ENCODE results near the gene ALG5. TPM values are rescaled to one million over a fixed set of nuclear protein-coding genes. Genes with fewer than 3 reads are reported as not detected.

Gene ALG5
- total and polyA plus RNA-seq, 2 of the 4 experiments (the other 2 are of a cell fraction), result 19.4 to 21.9 TPM

- Histone ChIP-seq H2BK120ac (ENCODE audit: low read depth, low read length) (peak overlapping the region; percentile 27; the same call in 1 of the 2 replicates), H3K14ac (replicated peaks; ENCODE audit: low read depth, low read length) (peak overlapping the region; percentile 73; the same call in 1 of the 2 replicates)
- CTCF ChIA-PET, result interaction anchor here (1.1 to 1.2 kb wide), 2 partner anchors 15 to 109 kb away, joined by 3 to 5 read pairs; no protein-coding TSS in a partner anchor
Measured at GRCh38 chr13:36966404-36966803, 32.7 kb downstream of the ALG5 start.

More at GRCh38 chr13:36966404-36966803, 32.7 kb downstream of the ALG5 start:
- TF ChIP-seq CHD1 (IDR thresholded peaks at IDR 0.05; ENCODE audit: low read depth, low read length), result no peak
- no peak for TF ChIP-seq POLR2A (IDR thresholded peaks at IDR 0.05; ENCODE audit: low read depth, low read length)
- no peak for TF ChIP-seq USF2 (IDR thresholded peaks at IDR 0.05; ENCODE audit: low read depth, low read length)
- TF ChIP-seq MAZ (IDR thresholded peaks at IDR 0.05; ENCODE audit: borderline replicate concordance, low read depth, low read length), result no peak
- no peak for TF ChIP-seq SMC3 (IDR thresholded peaks at IDR 0.05; ENCODE audit: low read depth, low read length)
- TF ChIP-seq MAFK (IDR thresholded peaks at IDR 0.05; ENCODE audit: low read depth, low read length), result no peak
- TF ChIP-seq MXI1 (IDR thresholded peaks at IDR 0.05; ENCODE audit: borderline replicate concordance, low read depth, low read length), result no peak
- no peak for TF ChIP-seq RFX5 (IDR thresholded peaks at IDR 0.05; ENCODE audit: low read depth, low read length)
- no peak for TF ChIP-seq NFE2L2 (IDR thresholded peaks at IDR 0.05; ENCODE audit: low read depth, low read length)
- no peak for TF ChIP-seq ELK1 (IDR thresholded peaks at IDR 0.05; ENCODE audit: borderline replicate concordance, low read depth, low read length)
- no peak for TF ChIP-seq RAD21 (IDR thresholded peaks at IDR 0.05; ENCODE audit: low read length)
- TF ChIP-seq CEBPB (IDR thresholded peaks at IDR 0.05; ENCODE audit: low read depth, low read length), result no peak
- no peak for TF ChIP-seq CTCF (conservative IDR thresholded peaks at IDR 0.05; ENCODE audit: low read depth, low read length)
- no peak for TF ChIP-seq RCOR1 (IDR thresholded peaks at IDR 0.05; ENCODE audit: insufficient replicate concordance, low read length)
- TF ChIP-seq FOS (IDR thresholded peaks at IDR 0.05; ENCODE audit: low read depth, low read length), result no peak
- TF ChIP-seq BHLHE40 (IDR thresholded peaks at IDR 0.05; ENCODE audit: low read depth, low read length), result no peak
- DNase-seq (no peak), ATAC-seq (ENCODE audit: low read depth) (no peak)
- no peak overlapping the region for H2AFZ ChIP-seq (replicated peaks; ENCODE audit: low read length, poor library complexity)
- no peak overlapping the region for H3K23ac ChIP-seq (ENCODE audit: low read depth, low read length)
- H3K4ac ChIP-seq (ENCODE audit: low read depth, low read length), result peak overlapping the region; percentile 48
- dilution Hi-C loops (cut with HindIII; ENCODE audit: low sequenced_read_pairs, unreplicated experiment) (no loop called here), in situ Hi-C loops (cut with MboI; ENCODE audit: low sequenced_read_pairs) (no loop called here), intact Hi-C loops (cut with micrococcal nuclease) (no loop called here)
- no peak overlapping the region for H2AK9ac ChIP-seq (replicated peaks; ENCODE audit: low read depth, low read length, poor library complexity)
- peaks cover 7% of the 10 kb centered on the region; the same call in 1 of the 2 replicates for H3K9me1 ChIP-seq (ENCODE audit: insufficient read depth, low read length)
- peak overlapping the region; percentile 44; the same call in 1 of the 3 replicates for H2BK15ac ChIP-seq (ENCODE audit: low read depth, low read length)
- H3K9ac ChIP-seq (ENCODE audit: low read depth, low read length), result no peak overlapping the region
- WGBS, 2 experiments (ENCODE audit: extremely low coverage in 2 of 2, insufficient read length in 1 of 2), result no CpG with 5 or more reads among the region's 4 CpGs
- BruUV-seq (replicated peaks), result no TSS peak
- H3K18ac ChIP-seq (ENCODE audit: low read depth, low read length), result no peak overlapping the region
- no peaks in the 10 kb centered on the region for H3K9me3 ChIP-seq (ENCODE audit: control insufficient read depth, insufficient read depth, low read length)
- POLR2A ChIA-PET (ENCODE audit: unreplicated experiment), result interaction anchor here (0.6 kb wide), 1 partner anchor 260 kb away, joined by 3 read pairs; no protein-coding TSS in a partner anchor
- H2BK20ac ChIP-seq (ENCODE audit: low read depth, low read length), result 0 out of 2 replicates have a peak overlapping the region, but pooled peaks have one; percentile 75
- H3K4me1 ChIP-seq (ENCODE audit: control insufficient read depth, insufficient read depth, low read length), result peaks cover 2% of the 10 kb centered on the region; the same call in 1 of the 2 replicates
- H2AK5ac ChIP-seq (ENCODE audit: low read depth, low read length), result peak overlapping the region; percentile 75; the same call in 1 of the 2 replicates
- H4K8ac ChIP-seq (ENCODE audit: low read depth in 2 of 2, low read length in 2 of 2), result no peak overlapping the region
- peaks cover 23% of the 10 kb centered on the region for H3K36me3 ChIP-seq (ENCODE audit: control insufficient read depth, insufficient read depth, low read length)
- no peaks in the 10 kb centered on the region for H4K20me1 ChIP-seq (ENCODE audit: insufficient read depth, low read length)
- H3K56ac ChIP-seq (ENCODE audit: extremely low read depth, insufficient read depth, low read length), result no peak overlapping the region
- peak overlapping the region; percentile 50 for H2BK5ac ChIP-seq (ENCODE audit: low read depth, low read length, poor library complexity, severe bottlenecking)
- no peak overlapping the region for H3K27ac ChIP-seq (ENCODE audit: insufficient read depth, low read length)
- H3K27me3 ChIP-seq (ENCODE audit: control insufficient read depth, insufficient read depth, low read length), result no peaks in the 10 kb centered on the region
- no peak overlapping the region for H3K4me2 ChIP-seq (ENCODE audit: low read depth, low read length)
- no peak overlapping the region for H3K4me3 ChIP-seq (ENCODE audit: insufficient read depth, low read depth, low read length)
- H4K91ac ChIP-seq (ENCODE audit: insufficient read depth, low read depth, low read length), result peak overlapping the region; percentile 32; the same call in 1 of the 2 replicates
- H4K5ac ChIP-seq (ENCODE audit: low read depth, low read length), result no peak overlapping the region
- H3K79me1 ChIP-seq (ENCODE audit: low read depth in 1 of 2, low read length in 2 of 2), result peaks cover 4 to 13% of the 10 kb centered on the region in 2 experiments

Data from IMR-90 (cell line).